ENCODE results near the gene ANKDD1B. TPM values are rescaled to one million over a fixed set of nuclear protein-coding genes. Genes with fewer than 3 reads are reported as not detected.
A peak's percentile ranks its signal among the peaks of the same experiment; 100 is the strongest.
"Not testable (repeated sequence)": the region's sequence is repeated elsewhere in the genome, so short reads cannot be mapped to it uniquely, and the experiment has no call there.

ANKDD1B gene
- total RNA-seq, 1 donor from 2014 or later = not detected

- no peak for DNase-seq (ENCODE audit: low spot score in 2 of 2)
- Histone ChIP-seq H3K4me1 (peaks cover 0 to 6% of the 10 kb centered on the region in 2 donors), H3K27me3 (no peaks in the 10 kb centered on the region), H3K4me3 (no peak overlapping the region), H3K36me3 (peaks cover 0 to 2% of the 10 kb centered on the region in 2 donors), H3K27ac (no peak overlapping the region), H3K9me3 (no peaks in the 10 kb centered on the region)
- intact Hi-C loops (cut with DNase I) = no loop called here
- no peak for TF ChIP-seq CTCF (IDR thresholded peaks at IDR 0.05)
Observed at GRCh38 chr5:75610201-75610600, 1.1 kb upstream of the ANKDD1B start.

- H3K36me3 ChIP-seq; H3K27me3 ChIP-seq; H3K4me1 ChIP-seq; intact Hi-C loops (cut with DNase I); H3K27ac ChIP-seq; DNase-seq (ENCODE audit: low spot score in 2 of 2); H3K9me3 ChIP-seq: not testable (repeated sequence)
- H3K4me3 ChIP-seq = peak overlapping the region; percentile 48 to 72
Observed at GRCh38 chr5:75610859-75611310, 368 bp upstream of the ANKDD1B start.

- intact Hi-C loops (cut with DNase I) = no loop called here
- peaks cover 0 to 6% of the 10 kb centered on the region in 2 donors for H3K4me1 ChIP-seq
- H3K9me3 ChIP-seq = no peaks in the 10 kb centered on the region
- no peaks in the 10 kb centered on the region for H3K27me3 ChIP-seq
- H3K27ac ChIP-seq = no peak overlapping the region
- peaks cover 0 to 2% of the 10 kb centered on the region in 2 donors for H3K36me3 ChIP-seq
- peak overlapping the region; percentile 48 to 72 for H3K4me3 ChIP-seq
- no peak for TF ChIP-seq CTCF (IDR thresholded peaks at IDR 0.05)
- DNase-seq (ENCODE audit: low spot score in 2 of 2) = no peak
Observed at GRCh38 chr5:75612226-75612569, 945 bp downstream of the ANKDD1B start.

- Histone ChIP-seq H3K4me1 (peaks cover 0 to 6% of the 10 kb centered on the region in 2 donors), H3K36me3 (peaks cover 0 to 2% of the 10 kb centered on the region in 2 donors), H3K27ac (no peak overlapping the region), H3K9me3 (no peaks in the 10 kb centered on the region), H3K27me3 (no peaks in the 10 kb centered on the region), H3K4me3 (no peak overlapping the region)
- DNase-seq (ENCODE audit: low spot score in 2 of 2) = no peak
- intact Hi-C loops (cut with DNase I) = no loop called here
- no peak for TF ChIP-seq CTCF (IDR thresholded peaks at IDR 0.05)
Observed at GRCh38 chr5:75612901-75613300, 1.6 kb downstream of the ANKDD1B start.

DNA sequence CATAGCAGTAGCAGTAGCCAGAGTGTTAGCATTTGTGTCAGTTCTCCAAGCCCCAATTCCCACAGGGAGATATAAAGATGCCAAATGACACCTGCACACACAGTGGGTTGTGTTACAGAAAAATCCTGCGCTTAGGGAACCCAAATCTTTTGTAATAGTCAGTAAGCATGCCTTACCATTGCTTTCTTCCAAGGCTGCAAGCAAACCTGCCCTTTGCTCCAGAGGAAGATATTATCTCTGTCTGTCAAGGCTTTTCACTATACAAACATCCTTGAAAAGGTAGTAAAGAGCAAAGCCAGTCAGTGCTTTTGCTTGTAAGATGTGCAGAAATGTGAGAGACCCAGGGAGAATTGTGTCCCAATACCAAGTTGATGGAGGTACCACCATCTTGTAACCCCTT is 2.9 kb downstream of the ANKDD1B start:
- TF ChIP-seq CTCF (IDR thresholded peaks at IDR 0.05) = no peak
- no peaks in the 10 kb centered on the region for H3K36me3 ChIP-seq
- no peak overlapping the region for H3K27ac ChIP-seq
- intact Hi-C loops (cut with DNase I) = no loop called here
- H3K27me3 ChIP-seq = no peaks in the 10 kb centered on the region
- H3K4me3 ChIP-seq = no peak overlapping the region
- H3K4me1 ChIP-seq = peaks cover 0 to 6% of the 10 kb centered on the region in 2 donors
- DNase-seq (ENCODE audit: low spot score in 2 of 2) = no peak
- H3K9me3 ChIP-seq = no peaks in the 10 kb centered on the region

GRCh38 chr5:75616371-75616881 is 5.2 kb downstream of the ANKDD1B start:
- intact Hi-C loops (cut with DNase I) = no loop called here
- no peak for DNase-seq (ENCODE audit: low spot score in 2 of 2)
- H3K27me3 ChIP-seq = no peaks in the 10 kb centered on the region
- no peaks in the 10 kb centered on the region for H3K9me3 ChIP-seq
- peaks cover 0 to 2% of the 10 kb centered on the region in 2 donors for H3K4me1 ChIP-seq
- no peak overlapping the region for H3K4me3 ChIP-seq
- H3K36me3 ChIP-seq = no peaks in the 10 kb centered on the region
- no peak overlapping the region for H3K27ac ChIP-seq
- TF ChIP-seq CTCF (IDR thresholded peaks at IDR 0.05) = no peak
